NOMO-1 treated with dmso at 0.1 percent for 144 hours (cell line): ENCODE measurements around the gene PIP5K1C.

Source experiments
- DNase-seq: peaks from one replicate; lab custom pipeline; 2025; ENCODE audit not compliant: unreplicated experiment; lab: John Stamatoyannopoulos, UW

Gene PIP5K1C

GRCh38 chr19:3695986-3696659 lies 4.1 kb downstream of the PIP5K1C start:
- DNase-seq, result no peak

GRCh38 chr19:3695124-3695733 lies 5.0 kb downstream of the PIP5K1C start:
- no peak for DNase-seq

DNA sequence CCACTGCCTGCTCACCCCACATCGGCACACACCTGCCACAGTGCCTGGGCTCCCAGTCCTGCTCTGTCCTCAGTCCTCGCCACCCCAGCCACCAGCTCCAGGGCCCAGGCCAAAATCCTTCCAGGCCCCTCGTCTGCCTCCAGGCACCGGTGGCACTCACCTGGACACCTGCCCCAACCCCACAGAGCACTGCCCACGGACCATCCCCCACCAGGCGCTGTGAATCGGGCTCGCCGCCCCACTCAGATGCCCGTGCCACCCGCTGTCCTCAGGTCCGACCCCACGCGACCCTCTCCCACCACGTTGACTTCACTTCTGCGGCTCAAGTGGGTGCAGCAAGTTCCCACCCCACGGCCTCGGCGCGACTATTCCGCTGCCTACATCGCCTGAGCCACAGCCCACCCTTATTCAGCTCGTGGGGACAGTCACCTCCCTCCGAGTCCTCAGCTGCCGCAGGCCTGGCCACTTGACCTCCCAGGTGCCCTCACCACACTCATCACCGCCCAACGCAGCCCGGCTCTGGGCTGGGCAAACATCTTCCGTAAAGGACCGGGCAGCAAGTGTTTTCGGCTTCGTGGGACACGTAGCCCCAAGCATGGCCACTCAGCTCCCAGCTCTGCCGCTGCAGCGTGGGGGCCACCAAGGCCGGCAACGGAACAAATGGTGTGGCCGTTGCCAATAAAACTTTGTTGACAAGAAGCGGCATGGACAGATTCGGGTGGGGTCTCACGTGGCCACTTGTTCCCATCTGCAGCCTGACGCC lies 5.7 kb downstream of the PIP5K1C start:
- no peak for DNase-seq

- no peak for DNase-seq
Observed at GRCh38 chr19:3693025-3693925, 7.0 kb downstream of the PIP5K1C start.

- DNase-seq, result no peak
Observed at GRCh38 chr19:3692141-3693024, 7.9 kb downstream of the PIP5K1C start.

DNA sequence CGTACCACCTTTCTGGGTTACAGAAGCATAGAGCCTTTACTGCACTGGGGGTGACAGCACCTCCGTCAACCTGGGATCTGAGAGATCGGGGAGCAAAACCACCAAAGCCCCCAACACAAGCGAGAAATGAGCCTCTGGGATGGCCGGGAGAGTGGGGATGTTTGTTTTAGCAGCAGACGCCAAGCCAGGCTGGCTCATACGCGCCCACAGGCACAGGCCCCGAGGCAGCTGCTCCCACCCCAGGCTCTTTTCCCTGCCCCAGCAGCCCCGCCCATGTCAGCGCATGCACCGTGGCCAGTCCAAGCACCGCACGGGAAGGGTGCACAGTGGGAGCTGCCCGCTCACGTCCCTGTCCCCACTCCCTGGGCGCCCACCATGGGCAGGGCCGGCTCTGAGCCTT lies 8.5 kb downstream of the PIP5K1C start:
- DNase-seq, result no peak

DNA sequence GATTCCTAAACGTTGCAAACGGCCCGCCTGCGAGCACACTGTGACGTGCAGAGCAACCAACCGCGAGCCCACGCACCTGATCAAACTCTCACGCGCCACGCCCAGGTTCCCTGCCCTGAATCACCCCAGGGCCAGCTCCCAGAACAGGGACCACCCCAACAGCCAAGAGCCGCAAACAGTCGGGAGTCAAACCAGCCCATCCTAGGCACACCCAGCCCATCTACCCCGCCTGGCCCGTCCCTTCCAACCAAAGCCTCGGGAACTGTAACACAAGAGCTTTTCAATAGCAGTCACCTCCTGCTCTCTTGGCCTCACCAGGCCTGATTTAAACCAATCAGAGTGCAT lies 8.9 kb downstream of the PIP5K1C start:
- no peak for DNase-seq

DNA sequence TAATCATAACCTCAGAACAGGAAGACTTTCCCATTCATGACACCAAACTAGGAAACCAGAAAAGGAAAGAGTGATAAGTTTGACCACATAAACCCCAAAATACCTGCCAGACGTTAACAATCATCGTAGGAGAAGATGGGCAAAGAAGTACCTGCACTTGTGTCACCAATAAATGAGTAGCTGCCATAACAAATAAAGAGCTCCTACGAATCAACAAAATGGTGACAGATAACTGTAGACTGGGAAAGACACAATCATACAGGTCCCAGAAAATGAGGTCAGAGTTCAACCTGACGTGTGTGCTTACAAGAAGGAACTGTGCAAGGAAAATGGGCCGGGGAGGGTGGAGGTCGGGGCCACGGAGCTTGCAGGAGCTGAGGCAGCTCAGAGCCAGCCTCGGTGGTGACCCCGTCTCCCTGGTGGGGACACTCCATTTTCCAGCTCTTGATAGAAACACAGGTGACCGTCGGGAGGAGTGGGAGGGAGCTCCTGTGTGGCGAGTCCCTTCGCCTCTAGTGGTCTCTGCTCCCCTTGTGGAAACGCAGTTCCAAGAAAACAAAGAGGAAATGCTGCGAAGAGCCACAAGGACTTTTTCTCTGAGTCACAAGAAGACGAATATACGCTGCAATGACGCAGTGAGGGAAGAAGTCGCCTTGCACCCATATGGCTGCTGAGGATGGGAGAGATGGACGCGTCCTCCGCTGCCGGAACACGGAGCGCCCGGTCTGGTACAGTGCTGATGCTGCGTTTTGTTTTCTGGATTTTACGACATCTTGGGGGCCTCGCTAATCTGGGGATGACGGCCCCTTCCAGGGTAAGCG lies 9.5 kb downstream of the PIP5K1C start:
- DNase-seq, result no peak

DNA sequence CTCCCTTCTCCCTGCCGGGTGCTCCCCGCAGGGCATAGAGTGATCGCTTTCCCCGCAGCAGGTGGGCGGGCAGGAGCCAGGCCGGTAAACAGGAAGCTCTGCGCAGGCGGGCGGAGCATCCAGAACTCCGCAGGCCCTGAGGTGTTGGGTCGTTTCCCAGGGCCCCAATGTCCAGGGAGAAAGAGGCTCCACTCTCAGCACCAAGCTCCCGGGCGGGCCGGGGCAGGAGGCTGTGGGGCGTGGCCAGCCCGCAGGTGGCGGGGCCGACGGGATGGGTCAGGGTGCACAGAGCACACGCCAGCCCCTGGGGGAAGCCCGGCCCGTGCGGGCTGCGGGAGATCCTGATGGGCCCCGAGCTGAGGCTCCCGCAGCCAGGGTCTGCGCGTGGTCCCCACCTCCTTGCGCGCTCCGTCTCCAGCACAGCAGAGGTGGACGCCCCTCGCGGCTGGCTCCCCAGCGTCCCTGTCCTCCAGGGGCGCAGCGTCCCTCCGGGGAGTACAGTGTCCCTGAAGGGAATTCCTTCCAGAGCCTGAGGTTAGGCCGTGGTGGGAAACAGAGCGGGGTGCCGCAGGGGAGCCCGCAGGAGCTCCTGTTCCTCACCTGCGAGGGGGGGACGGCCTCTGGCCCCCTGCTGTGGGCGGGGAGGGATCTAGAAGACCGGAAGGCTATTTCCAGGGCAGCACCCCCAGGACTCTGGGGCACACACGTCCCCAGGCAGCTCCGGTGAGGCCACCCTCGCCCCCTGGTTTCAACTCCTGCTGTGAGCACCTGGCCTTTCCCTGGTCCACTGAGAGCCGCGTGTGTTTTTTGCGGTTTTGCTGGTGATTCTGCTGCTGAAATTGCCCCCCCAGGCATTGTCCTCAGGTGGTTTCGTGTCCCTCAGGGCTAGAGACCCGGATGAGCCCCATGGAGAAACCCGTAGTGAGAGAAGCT lies 12.2 kb downstream of the PIP5K1C start:
- DNase-seq, result no peak

- DNase-seq, result no peak
Observed at GRCh38 chr19:3687393-3687773, 12.9 kb downstream of the PIP5K1C start.

- no peak for DNase-seq
Observed at GRCh38 chr19:3684817-3685410, 15.4 kb downstream of the PIP5K1C start.

DNA sequence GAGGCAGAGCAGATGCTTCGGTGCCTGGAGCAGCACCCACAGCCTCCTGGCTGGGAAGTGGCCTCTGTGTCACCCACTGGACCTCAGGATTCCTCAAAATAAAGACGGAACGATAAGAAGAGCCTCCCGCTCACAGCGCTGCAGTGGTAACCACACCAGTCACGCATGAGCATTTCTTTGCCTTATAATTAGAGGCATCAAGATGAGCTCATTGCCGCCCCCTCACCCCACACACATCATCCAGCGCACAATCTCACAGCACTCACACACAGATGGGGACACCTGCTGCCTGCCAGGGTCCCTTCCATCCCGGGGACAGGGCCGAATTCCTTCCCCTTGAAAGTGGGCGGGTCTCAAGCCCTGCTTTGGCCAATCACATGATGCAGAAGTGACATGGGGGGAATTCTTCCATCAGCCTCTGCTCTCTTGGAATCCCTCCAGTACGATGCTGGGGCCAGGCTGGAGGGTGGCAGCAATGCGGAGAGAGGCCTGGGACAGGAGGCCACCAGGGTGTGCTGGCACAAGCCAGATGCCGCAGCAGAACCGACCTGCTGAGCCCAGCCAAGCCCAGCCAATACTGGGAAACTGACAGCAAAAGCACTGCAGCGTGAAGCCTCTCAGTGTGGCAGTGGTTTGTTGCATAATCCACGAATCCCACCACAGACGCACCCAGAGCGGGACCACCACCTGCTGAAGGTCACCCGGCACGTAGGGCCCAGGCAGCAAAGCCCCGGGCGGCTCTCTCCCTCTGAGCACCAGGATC lies 16.0 kb downstream of the PIP5K1C start:
- DNase-seq, result no peak

DNA sequence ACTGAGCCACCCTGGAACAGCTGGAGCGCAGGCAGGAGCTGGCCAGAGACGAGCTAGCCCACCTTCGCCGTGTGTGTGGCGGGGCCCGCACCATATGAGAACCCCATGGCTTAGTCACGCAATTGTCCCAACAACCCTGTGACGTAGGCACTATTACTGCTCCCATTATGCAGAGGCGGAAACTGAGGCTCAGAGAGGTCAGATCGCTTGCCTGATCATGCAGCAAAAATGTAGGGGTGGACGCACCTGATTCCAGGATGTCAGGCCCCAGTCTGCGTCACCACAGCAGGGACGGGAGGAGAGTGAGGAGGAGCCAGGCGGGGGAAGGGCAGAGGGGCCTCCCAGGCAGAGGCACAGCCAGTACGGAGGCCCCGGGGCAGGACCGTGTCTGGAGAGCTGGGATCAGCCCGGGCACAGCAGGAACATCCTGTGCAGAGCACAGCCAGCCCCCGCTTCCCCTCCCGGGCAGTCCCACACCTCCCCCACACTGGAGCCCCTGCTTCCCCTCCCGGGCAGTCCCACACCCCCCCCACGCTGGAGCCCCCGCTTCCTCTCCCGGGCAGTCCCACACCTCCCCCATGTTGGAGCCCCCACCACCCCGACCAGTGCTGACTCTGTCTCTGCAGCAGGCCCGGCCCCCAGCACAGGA lies 16.7 kb downstream of the PIP5K1C start:
- no peak for DNase-seq

- no peak for DNase-seq
Observed at GRCh38 chr19:3682741-3683404, 17.4 kb downstream of the PIP5K1C start.

- DNase-seq, result no peak
Observed at GRCh38 chr19:3682286-3682685, 18.0 kb downstream of the PIP5K1C start.

DNA sequence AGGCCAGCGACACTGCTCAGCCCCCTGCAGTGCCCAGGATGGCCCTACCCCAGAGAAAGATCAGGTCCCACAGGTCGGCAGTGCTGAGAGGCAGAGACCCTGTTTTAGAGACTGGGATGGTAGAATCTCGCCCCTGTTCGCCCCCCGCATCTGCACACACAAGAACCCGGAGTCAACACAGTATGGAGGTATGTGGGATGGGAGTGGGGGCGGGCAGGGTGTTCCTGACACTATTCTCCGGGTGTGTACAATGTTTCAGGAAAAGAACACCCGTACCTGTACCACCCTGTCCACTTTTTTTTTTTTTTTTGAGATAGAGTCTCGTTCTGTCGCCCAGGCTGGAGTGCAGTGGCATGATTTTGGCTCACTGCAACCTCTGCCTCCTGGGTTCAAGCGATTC lies 19.3 kb downstream of the PIP5K1C start:
- no peak for DNase-seq
